GM10847 (cell line): ENCODE data around the gene MADCAM1.

Source experiments
- POLR2A ChIP-seq: IDR thresholded peaks from 2 replicates; pipeline ENCODE4 v1.6.1; 2011; ENCODE audit not compliant: insufficient read length; ENCODE audit errors: extremely low read depth

Gene MADCAM1

GRCh38 chr19:480016-480855 is 16.1 kb upstream of the MADCAM1 start:
- no peak for TF ChIP-seq POLR2A

- no peak for TF ChIP-seq POLR2A
Measured at GRCh38 chr19:482186-483041, 13.9 kb upstream of the MADCAM1 start.

- TF ChIP-seq POLR2A = no peak
Measured at GRCh38 chr19:483332-484072, 12.8 kb upstream of the MADCAM1 start.

- TF ChIP-seq POLR2A = no peak
Measured at GRCh38 chr19:484494-484893, 11.8 kb upstream of the MADCAM1 start.

GRCh38 chr19:485077-485476 is 11.2 kb upstream of the MADCAM1 start:
- no peak for TF ChIP-seq POLR2A

GRCh38 chr19:485583-486236 is 10.6 kb upstream of the MADCAM1 start:
- no peak for TF ChIP-seq POLR2A

- TF ChIP-seq POLR2A = peak; percentile 80
Measured at GRCh38 chr19:488505-489417, 7.5 kb upstream of the MADCAM1 start.

GRCh38 chr19:489418-490196 is 6.7 kb upstream of the MADCAM1 start:
- TF ChIP-seq POLR2A = no peak

- TF ChIP-seq POLR2A = no peak
Measured at GRCh38 chr19:491146-491741, 5.0 kb upstream of the MADCAM1 start.

- no peak for TF ChIP-seq POLR2A
Measured at GRCh38 chr19:492091-492531, 4.2 kb upstream of the MADCAM1 start.

GRCh38 chr19:493391-494170 is 2.7 kb upstream of the MADCAM1 start:
- no peak for TF ChIP-seq POLR2A
